GM18907 (cell line): Measurements from ENCODE around the gene DDRGK1.
"Not testable (repeated sequence)": the region's sequence is repeated elsewhere in the genome, so short reads cannot be mapped to it uniquely, and the experiment has no call there.

Source experiments
- ATAC-seq: cut with Tn5 transposase; IDR thresholded peaks from one replicate; pipeline ENCODE4 v1.9.1; 2021; ENCODE audit warnings: mild to moderate bottlenecking, moderate library complexity; ENCODE audit not compliant: unreplicated experiment

Gene DDRGK1

DNA sequence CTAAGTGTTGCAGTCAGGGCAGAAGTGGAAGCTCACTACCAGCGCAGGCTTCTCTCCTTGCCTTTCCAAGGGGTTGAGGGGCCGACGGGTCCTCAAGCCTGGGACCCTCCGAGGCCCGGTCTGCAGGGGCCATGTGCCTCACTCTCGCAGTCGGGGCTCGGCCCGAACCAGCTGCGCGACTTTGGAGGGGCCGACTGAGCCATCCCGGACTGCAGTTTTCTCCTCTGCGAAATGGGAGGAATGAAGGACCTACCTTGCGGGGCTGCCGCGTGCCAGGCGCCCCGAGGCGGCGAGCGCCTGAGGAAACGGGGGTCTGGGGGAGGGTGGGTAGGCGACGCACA, 36.8 kb downstream of the DDRGK1 start:
- no peak for ATAC-seq

DNA sequence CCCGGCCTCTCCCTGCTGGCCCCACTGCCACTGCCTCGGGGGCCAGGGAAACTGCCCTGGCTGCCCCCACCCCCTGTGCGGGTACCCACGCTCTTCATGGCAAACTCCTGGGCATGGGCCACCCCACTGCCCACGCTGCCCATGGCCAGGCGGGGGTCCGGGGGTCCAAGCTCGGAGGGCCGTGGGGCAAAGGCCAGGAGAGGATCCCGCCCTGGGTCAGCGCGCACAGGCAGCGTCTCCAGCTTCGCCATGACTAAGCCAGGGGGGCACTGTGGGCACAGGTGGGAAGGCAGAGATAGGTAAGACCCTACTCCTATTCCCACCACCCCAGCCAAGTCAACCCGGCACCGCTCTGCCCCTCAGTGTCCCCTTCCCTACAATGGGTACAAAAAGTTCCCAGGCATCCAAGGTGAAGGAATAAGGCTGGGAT, 37.6 kb downstream of the DDRGK1 start:
- ATAC-seq = no peak

DNA sequence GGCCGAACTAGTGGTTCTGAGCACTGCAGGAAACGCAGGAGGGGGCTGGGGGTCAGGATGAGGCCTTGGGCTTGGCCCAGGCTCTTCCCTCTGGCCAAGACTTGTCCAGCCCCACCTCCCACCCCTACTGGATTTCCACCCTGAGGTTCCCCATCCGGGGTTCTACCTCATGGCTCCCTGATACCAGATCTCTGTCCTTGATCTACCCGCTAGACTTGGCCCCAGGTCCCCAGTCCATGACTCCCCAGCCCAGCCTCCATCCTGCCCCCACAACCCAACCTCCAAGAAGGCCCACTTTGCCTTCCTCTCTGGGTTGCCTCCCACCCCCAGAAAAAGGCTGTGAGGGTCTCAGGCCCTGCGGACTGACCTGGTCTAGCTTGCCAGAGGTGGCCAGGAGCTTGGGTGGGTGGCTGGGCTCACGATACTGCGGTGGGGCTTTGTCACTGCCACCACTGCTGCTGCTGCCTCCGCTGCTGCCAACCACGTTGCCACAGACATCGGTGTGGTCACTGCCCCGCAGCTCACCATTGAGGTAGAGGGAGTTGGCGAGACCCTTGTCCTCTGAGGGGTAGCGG, 38.1 kb downstream of the DDRGK1 start:
- no peak for ATAC-seq

DNA sequence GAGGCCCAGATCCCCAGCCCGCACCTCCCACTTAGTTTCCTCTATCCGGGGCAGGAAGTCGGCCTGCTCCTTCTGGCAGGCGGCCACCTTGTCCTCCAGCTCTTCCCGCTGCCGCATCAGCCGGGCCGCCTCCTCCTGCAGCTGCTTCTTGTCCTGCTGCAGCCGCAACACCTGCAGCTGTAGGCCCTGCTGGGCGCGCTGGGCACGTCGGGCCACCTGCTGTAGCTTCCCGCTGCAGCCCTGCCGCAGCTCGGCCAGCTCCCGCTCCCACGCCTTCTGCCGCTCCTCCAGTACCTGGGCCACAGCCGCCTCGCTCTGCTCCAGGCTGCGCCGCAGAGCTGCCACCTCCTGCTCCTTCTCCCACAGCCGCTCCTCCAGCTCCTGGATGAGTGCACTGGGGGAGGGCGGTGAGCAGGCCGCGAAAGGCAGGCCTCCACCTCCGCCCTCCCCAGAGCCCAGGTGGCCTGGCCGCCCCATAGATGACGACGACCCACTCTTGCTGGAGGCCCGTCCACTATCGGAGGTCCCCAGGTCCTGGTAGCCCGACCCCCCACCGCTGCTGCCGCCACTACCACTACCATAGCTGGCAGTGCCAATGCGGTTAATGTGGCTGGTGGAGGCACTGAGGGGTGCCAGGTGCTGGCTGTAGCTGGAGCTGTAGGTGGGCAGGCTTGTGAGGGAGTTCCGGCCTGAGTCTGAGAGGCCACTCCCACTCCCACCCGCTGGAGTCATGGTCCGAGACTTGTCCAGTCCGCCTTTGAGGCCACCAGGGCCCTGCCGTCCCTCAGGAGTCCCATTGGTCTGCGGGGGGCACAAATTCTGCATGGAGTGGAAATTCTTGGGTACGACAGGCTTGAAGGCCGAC, 38.8 kb downstream of the DDRGK1 start:
- ATAC-seq = no peak

DNA sequence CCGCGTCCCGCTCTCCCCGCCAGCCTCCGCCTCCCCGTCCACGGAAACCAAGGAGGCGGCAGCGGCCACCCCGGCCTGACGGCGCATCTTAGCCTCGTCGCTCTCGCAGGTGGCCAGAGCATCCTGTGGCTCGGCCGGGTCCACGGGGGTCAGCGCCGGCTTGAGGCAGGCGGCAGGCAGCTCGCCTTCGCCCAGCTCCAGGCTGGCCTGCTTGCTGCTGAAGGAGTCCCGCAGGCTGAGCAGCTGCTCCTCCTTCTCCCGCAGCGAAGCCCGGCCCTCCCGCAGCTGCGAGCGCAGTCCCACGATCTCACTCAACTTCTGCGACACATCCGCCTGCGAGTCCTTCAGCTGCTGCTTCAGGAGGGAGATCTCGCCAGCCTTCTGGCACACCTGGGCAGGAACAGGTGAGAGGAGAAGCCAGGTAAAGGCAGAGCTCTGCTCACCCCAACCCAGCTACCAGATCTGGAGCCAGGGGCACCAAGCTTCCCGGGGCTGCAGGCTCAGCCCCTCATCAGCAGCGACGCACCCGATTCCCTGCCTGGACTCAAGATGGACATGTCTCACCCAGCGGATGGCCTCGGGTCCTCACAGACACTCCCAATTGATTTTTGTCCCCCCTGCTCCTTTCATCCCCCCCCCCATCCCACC, 39.6 kb downstream of the DDRGK1 start:
- ATAC-seq = no peak

DNA sequence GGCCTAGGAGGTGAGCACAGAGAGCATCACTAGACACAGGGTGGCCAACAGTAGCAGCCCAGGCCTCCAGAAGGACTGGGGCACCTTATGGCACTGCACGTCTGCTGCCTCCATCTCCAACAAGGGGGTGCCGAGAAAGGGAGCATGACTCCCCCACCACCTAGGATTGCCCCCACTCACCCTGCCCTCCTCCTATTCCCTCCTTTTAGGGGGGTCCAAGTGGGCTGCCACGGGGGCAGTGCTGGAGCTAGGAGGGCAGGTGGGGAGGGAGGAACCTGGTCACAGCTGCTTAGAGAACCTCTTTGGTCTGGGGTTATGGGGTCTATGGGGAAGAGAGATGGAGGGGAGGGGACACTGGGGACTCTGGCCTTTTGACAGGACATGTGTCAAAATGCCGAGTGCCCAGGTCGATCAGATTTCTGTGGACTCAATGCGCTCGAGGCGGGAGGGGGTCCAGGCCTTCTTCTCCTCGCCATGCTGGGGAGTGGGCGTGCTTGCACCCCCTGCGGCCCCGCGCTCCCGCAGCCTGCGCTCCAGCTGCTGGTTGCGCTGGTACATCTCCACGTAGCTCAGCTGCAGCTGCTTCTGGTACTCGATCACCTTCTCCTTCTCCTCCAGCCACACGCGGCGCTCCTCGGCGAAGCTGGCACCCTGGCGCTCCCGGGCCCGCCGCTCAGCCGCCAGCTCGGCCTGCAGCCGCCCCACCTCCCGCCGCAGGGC, 40.3 kb downstream of the DDRGK1 start:
- no peak for ATAC-seq

DNA sequence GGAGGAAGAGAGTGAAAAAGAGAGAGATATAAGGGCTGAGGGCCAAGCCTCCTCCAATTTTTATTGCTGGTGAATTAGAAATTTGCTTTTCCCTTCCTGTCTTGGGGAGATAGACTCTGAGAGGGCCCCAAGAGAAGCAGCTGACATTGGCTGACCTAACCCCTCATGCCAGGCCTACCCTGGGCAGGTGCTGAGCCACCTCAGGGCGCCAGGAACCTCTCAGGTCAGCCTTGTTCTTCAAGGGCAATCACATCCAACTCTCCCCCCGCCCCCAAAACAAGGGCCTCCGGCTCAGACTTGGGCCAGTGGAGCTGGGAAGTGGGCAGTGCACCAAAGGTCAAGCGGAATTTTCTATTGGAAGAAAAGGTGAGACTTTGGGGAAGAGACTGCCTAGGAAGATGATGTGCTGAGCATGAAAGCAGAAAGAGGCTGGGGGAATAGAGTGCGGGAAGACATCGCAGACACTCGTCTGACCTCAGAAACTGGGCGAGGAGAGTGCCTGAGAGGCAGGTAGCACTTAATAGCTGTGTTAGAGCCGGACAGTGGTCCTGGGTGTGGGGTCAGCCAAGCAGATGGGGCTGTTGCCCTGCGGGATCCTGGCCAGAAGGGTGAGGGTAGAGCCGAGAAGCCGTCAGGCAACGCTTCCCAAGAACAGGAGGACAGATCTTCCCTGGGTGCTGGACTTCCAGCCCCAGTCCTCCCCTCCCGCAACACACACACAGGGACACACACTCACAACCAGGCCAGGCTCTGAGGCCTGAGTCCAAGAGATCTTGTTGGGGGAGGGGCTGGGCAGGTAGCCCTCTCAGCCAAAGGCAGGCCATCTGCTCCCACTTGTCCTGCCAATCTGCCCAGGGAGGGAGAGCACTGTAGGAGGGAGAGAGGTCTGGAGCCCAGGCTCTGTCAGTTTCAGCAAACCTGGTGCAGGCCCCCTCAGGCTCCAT, 41.1 kb downstream of the DDRGK1 start:
- ATAC-seq = no peak

DNA sequence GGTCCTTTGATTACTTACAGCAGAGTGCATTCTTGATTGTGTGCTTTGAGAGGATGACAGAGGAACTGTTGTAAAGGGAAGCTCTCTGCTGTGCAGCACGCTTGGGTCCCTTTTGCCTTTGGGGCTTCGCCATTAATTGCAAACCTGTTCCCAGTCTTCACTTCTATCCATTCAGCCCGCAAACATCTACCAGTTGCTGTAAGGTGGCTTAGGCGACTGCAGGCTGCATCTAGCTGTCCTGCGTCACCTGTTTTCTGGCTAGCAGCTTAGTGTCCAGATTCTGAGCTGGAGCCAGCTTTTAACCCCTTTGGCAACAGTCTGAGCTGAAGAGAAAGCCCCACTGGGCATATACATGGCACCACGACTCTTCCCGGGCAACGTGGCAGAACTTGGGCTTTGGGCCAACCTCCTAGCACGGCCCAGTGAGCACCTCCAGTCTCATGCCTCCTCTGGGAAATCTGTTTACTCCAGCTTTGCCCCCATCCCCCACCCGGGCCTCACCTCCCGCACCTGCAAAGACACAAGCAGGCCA, 42.3 kb downstream of the DDRGK1 start:
- ATAC-seq = no peak

DNA sequence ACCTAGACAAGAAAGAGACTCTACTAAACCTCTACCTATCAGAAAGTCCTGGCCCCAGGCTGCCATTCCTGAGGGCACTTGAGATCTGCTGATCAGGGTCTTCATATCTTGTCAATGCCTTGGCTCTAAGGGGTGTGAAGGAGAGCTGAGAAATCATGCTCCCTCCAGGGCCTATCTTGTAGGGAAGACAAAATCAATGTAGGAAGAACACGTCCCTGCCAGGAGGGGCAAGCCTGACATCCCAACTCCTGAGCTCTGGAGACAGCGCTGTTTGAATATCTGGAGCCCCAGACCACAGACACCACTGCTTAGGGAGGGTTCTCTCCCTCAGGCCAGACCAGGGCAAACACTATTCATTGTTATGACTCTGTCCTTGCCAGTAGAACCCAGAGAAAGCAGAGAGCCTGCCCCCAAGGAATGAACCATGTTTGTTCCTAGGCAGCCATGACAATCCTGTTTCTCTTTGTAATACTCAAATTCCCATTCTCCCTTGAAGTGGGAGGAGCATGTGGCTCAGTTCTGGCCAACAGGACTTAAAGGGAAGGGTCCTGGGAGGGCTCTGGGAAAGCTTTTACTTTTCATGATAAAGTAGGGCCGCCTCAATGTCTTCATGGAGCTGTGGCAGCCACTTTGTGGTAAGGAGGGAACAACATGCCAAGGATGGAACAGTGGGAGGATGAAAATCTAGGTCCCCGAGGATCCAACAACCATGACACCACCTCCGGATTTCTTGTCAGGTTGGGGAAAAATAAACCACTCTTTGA, 43.0 kb downstream of the DDRGK1 start:
- ATAC-seq = no peak

DNA sequence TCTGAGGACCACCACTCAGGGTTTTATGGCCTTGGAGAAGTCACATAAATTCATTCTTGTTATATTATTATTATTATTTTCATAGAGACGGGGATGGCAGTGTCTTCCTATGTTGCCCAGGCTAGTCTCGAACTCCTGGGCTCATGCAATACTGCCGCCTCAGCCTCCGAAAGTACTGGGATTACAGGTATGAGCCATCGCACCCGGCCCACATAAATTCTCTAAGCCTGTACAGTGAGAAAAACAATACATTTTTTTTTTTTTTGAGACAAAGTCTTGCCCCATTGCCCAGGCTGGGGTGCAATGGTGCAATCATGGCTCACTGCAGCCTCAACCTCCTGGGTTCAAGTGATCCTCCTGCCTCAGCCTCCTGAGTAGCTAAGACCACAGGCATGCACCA, 44.1 kb downstream of the DDRGK1 start:
- no peak for ATAC-seq

DNA sequence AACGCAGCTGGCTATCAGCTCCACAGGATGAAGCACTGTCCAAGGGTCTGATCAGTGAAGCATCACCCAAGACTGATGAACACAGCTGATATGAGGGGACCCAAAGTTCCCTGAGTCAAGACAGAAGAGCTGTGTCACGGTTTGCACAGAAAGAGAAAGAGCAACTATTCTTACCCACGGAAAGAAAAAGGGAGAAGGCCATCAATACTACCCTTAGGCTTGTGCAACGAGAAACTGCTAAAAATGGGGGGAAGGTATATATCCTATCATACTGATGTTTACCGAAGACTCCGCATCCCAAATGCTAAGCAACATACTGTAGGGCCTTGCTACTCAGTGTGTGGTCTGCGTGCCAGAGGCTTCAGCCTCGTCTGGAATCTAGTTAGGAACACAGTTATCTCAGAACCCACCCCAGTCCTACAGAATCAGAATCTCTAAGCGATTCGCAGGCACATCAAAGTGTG, 45.5 kb downstream of the DDRGK1 start:
- ATAC-seq = peak; percentile 1

DNA sequence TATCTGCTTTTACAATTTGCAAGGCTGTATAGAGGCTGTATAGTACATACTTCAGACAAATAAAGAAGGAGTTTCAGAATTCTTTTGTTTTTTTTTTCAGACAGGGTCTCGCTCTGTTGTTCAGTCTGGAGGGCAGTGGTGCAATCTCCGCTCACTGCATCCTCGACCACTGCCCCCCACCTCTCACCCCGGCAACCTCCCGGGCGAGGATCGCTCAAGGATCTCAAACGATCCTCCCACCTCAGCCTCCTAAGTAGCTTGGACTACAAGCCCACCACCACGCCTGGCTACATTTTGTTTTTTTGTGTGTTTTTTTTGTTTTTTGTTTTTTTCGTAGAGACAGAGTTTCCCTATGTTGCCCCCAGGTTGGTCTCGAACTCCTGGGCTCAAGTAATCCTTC, 46.7 kb downstream of the DDRGK1 start:
- ATAC-seq = peak; percentile 1

DNA sequence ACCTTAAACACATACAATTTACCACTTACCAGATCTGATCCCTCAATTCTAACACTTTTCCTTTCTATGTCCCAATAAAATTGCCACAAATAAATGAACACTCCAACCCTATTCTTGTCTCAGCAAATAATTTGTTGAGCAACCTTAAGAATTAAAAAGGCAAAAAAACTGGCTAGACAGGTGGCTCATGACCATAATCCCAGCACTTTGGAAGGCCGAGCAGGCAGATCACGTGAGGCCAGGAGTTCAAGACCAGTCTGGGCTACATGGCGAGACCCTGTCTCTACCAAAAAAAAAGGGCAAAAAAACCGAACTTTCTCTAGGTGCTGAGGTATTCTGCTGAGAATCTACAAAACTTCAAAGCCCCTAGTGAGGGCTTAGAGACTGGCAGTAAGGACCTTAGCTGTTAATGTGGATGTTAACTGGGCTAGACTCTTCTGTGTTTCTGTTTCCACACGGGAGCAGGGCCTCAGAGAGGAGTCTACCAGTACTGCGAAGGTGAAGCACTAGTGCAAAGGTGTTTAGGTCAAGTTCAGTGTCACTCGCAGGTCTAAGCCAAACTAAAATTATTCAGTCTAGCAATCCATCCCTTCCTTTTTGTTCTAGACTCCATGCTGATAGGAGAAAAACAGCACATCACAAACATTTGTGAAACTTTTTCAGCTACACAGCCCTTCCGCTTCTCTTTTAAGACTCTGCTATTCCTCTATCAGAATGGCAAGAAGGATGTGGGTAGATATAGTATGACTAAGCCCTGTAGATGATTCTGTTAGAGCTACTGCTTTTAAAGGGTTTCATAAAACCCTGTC, 47.5 kb downstream of the DDRGK1 start:
- ATAC-seq = peak; percentile 61

DNA sequence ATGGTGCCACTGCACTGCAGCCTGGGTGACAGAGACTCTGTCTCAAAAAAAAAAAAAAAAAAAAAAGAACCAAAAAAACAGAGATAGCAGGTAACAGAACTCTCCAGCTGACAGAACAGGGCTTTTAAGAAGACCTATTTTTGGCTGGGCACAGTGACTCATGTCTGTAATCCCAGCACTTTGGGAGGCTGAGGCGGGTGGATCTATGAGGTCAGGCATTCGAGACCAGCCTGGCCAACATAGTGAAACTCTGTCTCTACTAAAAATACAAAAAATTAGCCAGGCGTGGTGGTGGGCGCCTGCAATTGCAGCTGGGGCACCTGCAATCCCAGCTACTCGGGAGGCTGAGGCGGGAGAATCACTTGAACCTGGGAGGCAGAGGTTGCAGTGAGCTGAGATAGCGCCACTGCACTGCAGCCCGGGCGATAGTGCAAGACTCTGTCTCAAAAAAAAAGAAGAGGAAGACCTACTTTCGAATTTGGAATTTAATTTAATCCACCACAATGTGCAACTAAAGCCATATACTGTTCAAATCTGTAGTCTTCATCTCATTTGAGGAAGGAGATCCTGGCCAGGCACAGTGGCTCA, 52.3 kb downstream of the DDRGK1 start:
- not testable (repeated sequence) for ATAC-seq

DNA sequence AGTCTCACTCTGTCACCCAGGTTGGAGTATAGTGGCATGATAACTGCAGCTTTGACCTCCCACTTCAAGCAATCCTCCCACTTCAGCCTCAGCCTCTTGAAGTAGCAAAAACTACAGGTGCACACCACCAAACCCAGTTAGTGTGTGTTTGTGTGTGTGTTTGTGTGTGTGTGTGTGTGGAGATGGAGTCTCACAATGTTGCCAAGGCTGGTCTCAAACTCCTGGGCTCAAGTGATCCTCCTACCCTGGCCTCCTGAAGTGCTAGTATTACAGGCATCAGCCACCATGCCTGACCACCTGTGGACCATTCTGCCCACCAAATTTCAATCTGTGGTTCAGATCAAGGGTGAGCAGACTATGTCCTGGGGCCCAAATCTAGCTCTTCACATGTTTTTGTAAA, 53.6 kb downstream of the DDRGK1 start:
- no peak for ATAC-seq

DNA sequence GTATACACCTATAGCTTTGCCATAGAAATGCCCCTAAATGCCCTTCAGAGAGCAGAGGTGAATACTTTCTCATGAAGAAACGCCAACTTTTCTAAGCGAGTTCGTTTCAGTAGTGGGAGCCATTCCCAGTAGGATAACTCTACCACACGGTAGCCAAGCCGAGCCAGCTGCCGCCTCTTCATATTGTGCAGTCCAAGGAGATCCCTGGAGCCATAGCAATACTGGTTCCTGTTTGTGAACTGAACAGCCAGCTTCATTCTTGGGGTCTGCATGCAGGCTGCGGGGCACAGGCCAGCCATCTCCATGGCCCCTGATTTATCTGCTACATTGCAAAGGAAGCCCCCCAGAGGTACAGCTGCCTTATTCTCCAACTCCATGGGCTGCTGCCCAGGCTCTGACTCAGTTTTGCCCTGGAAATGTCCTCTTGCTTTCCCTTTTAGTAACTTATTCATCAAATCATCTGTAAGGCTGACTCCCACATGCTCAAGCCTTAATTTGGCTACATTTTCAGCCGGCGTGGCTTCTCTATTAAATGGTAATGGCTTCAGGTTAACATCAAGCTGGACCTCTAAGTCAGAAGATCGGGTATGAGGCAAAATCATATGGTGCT, 57.6 kb downstream of the DDRGK1 start:
- no peak for ATAC-seq

DNA sequence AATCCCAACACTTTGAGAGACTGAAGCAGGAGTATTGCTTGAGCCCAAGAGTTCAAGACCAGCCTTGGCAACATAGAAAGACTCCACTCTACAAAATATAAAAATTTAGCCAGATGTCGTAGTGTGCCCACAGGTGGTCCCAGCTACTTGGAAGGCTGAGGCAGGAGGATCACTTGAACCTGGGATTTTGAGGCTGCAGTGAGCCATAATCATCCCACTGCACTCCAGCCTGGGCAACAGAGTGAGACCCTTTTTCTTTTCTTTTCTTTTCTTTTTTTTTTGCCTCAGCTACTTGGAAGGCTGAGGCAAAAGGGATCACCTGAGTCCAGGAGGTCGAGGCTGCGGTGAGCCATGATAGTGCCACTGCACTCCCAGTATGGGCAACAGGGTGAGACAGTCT, 62.7 kb downstream of the DDRGK1 start:
- no peak for ATAC-seq
